Measurements from ENCODE around the gene SLC22A24.

SLC22A24 gene, protein sequence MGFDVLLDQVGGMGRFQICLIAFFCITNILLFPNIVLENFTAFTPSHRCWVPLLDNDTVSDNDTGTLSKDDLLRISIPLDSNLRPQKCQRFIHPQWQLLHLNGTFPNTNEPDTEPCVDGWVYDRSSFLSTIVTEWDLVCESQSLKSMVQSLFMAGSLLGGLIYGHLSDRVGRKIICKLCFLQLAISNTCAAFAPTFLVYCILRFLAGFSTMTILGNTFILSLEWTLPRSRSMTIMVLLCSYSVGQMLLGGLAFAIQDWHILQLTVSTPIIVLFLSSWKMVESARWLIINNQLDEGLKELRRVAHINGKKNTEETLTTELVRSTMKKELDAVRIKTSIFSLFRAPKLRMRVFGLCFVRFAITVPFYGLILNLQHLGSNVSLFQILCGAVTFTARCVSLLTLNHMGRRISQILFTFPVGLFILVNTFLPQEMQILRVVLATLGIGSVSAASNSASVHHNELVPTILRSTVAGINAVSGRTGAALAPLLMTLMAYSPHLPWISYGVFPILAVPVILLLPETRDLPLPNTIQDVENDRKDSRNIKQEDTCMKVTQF

DNA sequence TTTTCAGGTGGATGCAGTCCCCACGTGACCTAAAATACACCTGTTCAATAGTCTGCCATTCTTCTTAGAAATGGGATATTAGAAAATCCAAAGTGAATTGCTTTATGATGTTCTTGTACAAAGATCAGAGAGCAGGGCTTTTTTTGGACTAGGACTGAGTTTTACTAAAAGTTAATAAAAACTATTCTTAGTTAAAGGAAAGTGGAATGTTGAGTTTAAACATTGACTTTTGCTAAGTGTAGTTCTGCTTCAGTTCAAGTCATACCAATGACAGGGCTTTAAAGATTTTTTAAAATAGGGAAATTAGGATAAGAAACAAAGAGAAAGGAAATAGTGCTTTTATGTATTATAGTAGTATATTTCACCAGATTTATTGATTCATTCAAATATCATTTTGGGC is at the start of gene SLC22A24:
SLC22A24 (minus strand) TSS at position 101 of the 400 bp plus-strand sequence. CDS start 442 bp downstream, outside the sequence.
- no peak within 1 kb of the TSS for H3K4me3 ChIP-seq (ENCODE audit: low read length)
- DNase-seq (ENCODE audit: low read depth): no peak
- TF ChIP-seq, protein P1, sequence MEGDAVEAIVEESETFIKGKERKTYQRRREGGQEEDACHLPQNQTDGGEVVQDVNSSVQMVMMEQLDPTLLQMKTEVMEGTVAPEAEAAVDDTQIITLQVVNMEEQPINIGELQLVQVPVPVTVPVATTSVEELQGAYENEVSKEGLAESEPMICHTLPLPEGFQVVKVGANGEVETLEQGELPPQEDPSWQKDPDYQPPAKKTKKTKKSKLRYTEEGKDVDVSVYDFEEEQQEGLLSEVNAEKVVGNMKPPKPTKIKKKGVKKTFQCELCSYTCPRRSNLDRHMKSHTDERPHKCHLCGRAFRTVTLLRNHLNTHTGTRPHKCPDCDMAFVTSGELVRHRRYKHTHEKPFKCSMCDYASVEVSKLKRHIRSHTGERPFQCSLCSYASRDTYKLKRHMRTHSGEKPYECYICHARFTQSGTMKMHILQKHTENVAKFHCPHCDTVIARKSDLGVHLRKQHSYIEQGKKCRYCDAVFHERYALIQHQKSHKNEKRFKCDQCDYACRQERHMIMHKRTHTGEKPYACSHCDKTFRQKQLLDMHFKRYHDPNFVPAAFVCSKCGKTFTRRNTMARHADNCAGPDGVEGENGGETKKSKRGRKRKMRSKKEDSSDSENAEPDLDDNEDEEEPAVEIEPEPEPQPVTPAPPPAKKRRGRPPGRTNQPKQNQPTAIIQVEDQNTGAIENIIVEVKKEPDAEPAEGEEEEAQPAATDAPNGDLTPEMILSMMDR (IDR thresholded peaks at IDR 0.05; ENCODE audit: insufficient read depth, low read depth, low read length, missing control alignments): no peak

DNA sequence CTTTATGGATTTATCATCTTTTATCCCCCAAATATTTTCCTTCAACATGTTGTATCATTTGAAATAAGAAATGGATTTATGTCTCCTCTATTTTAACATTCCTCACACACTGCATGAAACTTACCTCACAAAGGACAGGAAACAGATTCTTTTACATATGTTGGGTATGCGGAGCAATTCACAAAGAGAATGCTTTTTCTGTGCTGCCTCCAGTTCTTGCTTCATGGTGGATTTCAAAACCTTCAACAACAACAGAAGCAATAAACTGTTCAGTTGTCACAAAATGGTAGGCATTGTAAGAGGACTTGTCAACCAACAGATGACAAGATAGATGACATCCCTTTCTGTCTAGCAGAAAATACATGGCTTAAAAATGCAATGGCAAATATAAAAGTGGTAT is 36.5 kb upstream of the SLC22A24 start:
- H3K4me3 ChIP-seq (ENCODE audit: low read length): no peak overlapping the region
- DNase-seq (ENCODE audit: low read depth): no peak
- TF ChIP-seq, protein P1 (IDR thresholded peaks at IDR 0.05; ENCODE audit: insufficient read depth, low read depth, low read length, missing control alignments): no peak

DNA sequence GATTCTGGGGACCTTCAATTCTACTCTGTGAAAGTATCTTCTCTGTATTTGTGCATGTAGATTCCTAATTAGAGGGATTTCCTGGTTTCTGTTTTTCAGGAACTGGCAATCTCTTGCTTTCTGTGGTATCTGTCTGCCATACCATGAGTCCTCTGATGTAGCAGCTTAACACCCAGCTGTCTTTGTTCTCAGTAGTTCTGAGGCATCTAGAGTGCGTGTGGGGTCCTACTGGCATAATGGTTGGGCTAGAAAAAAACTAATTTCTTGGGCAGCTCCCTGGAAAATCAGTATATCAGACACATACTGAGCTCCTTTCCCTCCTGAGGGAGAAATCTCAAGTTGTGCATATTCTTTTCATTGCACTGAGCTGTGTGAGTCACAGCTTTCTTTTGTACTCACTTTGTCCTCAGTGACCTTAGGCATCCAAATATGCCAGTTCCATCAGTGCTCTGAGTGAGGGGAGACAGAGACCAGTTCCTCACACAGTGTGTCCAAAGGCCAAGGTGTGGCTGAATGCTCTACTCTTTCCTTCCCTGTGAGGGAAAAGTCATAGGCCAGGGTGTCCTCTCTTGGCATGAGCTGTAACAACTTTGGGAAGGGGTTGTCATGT is 35.5 kb upstream of the SLC22A24 start:
- TF ChIP-seq, protein P1 (IDR thresholded peaks at IDR 0.05; ENCODE audit: insufficient read depth, low read depth, low read length, missing control alignments): no peak

DNA sequence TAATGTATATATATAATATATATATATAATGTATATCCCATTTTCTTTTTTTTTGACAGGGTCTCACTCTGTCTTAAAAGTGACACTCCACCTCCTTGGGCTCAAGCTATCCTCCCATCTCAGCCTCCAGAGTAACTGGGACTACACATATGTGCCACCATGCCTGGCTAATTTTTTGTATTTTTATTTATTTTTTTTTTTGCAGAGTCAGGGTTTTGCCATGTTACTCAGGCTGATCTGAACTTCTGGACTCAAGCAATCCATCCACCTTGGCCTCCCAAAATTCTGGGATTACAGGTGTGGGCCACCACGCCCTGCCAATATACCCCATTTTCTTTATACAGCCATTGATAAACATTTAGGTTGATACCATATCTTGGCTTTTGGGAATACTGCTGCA is 33.9 kb upstream of the SLC22A24 start:
- no peak overlapping the region for H3K4me3 ChIP-seq (ENCODE audit: low read length)
- TF ChIP-seq, protein P1 (IDR thresholded peaks at IDR 0.05; ENCODE audit: insufficient read depth, low read depth, low read length, missing control alignments): no peak
- DNase-seq (ENCODE audit: low read depth): no peak

More for the DNA sequence above, 35.5 kb upstream of the SLC22A24 start:
- DNase-seq (ENCODE audit: low read depth): no peak
- H3K4me3 ChIP-seq (ENCODE audit: low read length): no peak overlapping the region

DNA sequence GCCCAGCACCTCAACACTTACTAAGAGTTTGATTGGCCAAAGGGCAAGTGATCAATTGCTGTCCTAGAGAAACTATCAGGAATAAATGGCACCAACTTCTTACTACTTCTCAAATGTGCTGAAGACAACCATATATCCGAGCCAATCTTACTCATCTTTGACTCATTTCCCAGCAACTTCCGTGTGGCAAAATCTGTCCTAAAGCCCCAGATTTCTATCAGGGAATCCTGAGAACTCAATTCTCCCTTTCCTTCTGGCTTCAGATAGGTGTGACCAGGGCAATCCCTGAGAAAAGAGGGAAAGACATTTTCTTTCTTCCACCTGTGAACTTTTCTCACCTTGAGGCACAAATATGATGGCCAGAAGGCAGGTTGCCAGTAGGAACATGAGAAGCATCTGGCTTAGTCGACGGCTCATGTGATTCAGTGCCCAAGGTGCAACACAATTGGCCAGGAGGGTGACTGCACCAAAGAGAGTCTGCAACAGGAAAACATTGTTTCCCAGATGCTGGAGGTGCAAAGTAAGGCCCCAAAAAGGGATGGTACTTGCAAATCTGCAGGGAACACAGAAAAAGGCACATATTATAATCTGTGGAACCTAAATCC is 21.8 kb upstream of the SLC22A24 start:
- peak; percentile 24 for DNase-seq (ENCODE audit: low read depth)
- TF ChIP-seq, protein P1 (IDR thresholded peaks at IDR 0.05; ENCODE audit: insufficient read depth, low read depth, low read length, missing control alignments): no peak
- no peak overlapping the region for H3K4me3 ChIP-seq (ENCODE audit: low read length)

DNA sequence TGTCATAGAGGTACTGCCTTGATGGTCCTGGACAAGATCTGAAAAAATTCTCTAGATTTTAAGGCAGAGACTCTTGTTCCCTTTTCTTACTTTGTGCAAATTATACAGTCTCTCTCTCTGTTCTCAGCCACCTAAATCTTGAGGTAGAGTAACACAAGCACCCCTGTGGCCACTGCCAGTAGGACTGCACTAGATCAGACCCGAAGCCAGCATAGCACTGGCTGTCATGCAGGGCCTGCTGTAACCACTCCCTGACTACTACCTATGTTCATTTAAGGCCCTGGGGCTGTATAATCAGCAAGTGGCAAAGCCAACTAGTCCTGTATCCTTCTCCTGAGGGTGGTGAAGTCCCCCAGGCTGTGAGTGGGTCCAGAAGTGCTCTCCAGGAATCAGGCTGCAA is 11.8 kb upstream of the SLC22A24 start:
- TF ChIP-seq, protein P1 (IDR thresholded peaks at IDR 0.05; ENCODE audit: insufficient read depth, low read depth, low read length, missing control alignments): no peak
- no peak overlapping the region for H3K4me3 ChIP-seq (ENCODE audit: low read length)
- DNase-seq (ENCODE audit: low read depth): no peak
